GM12878 (cell line): ENCODE results near the gene OSBPL3. TPM values are rescaled to one million over a fixed set of nuclear protein-coding genes. Genes with fewer than 3 reads are reported as not detected.

ENCODE experiments used
- ATAC-seq: fragments of 200-7000 bp; cut with Tn5 transposase; 3 replicates; pipeline ENCODE4 v1.9.1; 2020; ENCODE audit warnings: mild to moderate bottlenecking, moderate library complexity
- BruUV-seq: library from RNA; stranded (reverse); fragments of 400-500 nt; replicated peaks from 2 replicates; lab custom pipeline; 2021; lab: Mats Ljungman, UMichigan
- CTCF ChIA-PET: fragments of 300-600 bp; sonication (Branson Sonifier 250); formaldehyde crosslinking; extraction: SDS; loops from one replicate; lab custom pipeline; 2021; ENCODE audit warnings: inconsistent platforms; lab: Yijun Ruan, JAX
- POLR2A ChIA-PET: fragments of 350-600 bp; formaldehyde crosslinking; extraction: SDS; loops from one replicate; lab custom pipeline; 2021; ENCODE audit warnings: inconsistent platforms; lab: Charles Lee
- RAD21 ChIA-PET: fragments of 300-600 bp; sonication (Branson Sonifier 250); formaldehyde crosslinking; loops from one replicate; lab custom pipeline; 2023; ENCODE audit warnings: antibody characterized with exemption; ENCODE audit not compliant: unreplicated experiment; lab: Charles Lee
- SMC1A ChIA-PET: fragments of 300-600 bp; sonication (Branson Sonifier 250); formaldehyde crosslinking; loops from one replicate; lab custom pipeline; 2023; ENCODE audit not compliant: unreplicated experiment, uncharacterized antibody; lab: Charles Lee
- DNase-seq: peaks from one replicate; pipeline ENCODE4 v3.0.0-alpha.2; 2011; ENCODE audit warnings: low read depth, low spot score
- FAIRE-seq: peaks from 3 replicates; lab custom pipeline; 2011; peaks lifted over from hg19 to GRCh38; lab: Jason Lieb, UNC
- H2AFZ ChIP-seq: 2 replicates; pipeline ENCODE4 v1.6.0; 2011; ENCODE audit warnings: low read depth, low read length, control low read depth; ENCODE audit not compliant: control insufficient read depth
- H3K27ac ChIP-seq: 2 replicates; pipeline ENCODE4 v1.5.1; 2011; ENCODE audit warnings: control low read depth; ENCODE audit not compliant: control insufficient read depth, insufficient read depth
- H3K27me3 ChIP-seq, 2 experiments: replicated peaks in 1 of 2; 2 replicates each; pipeline versions ENCODE4 v1.6.0 to v1.6.1; 2011; ENCODE audit warnings: low read length in 1 of 2; ENCODE audit not compliant: control insufficient read depth in 2 of 2, insufficient read depth in 2 of 2
- H3K36me3 ChIP-seq, 2 experiments: 2 replicates each; pipeline ENCODE4 v1.5.1; 2011; ENCODE audit warnings: low read length in 1 of 2; ENCODE audit not compliant: control insufficient read depth in 2 of 2, insufficient read depth in 2 of 2
- H3K4me1 ChIP-seq: 2 replicates; pipeline ENCODE4 v1.6.1; 2011; ENCODE audit warnings: mild to moderate bottlenecking, low read length, moderate library complexity, mixed read lengths; ENCODE audit not compliant: control insufficient read depth, insufficient read depth
- H3K4me2 ChIP-seq: 2 replicates; pipeline ENCODE4 v1.6.0; 2011; ENCODE audit warnings: control low read depth; ENCODE audit not compliant: control insufficient read depth, insufficient read depth
- H3K4me3 ChIP-seq: fragments of 200-600 bp; sonication (generic); 2 replicates; pipeline ENCODE4 v1.5.1; 2016
- H3K79me2 ChIP-seq: 2 replicates; pipeline ENCODE4 v1.6.0; 2011; ENCODE audit warnings: low read length; ENCODE audit not compliant: control insufficient read depth, insufficient read depth
- H3K9ac ChIP-seq: 2 replicates; pipeline ENCODE4 v1.8.0; 2011; ENCODE audit warnings: low read length, control low read depth, mixed read lengths; ENCODE audit not compliant: control insufficient read depth, insufficient read depth
- H3K9me3 ChIP-seq: replicated peaks from 3 replicates; pipeline ENCODE4 v1.5.1; 2011; ENCODE audit warnings: mild to moderate bottlenecking, low read length; ENCODE audit not compliant: control insufficient read depth, insufficient read depth
- H4K20me1 ChIP-seq: 2 replicates; pipeline ENCODE4 v1.6.0; 2011; ENCODE audit not compliant: control insufficient read depth, insufficient read depth
- BACH1 ChIP-seq: fragments of 450-650 bp; IDR thresholded peaks from 2 replicates; pipeline ENCODE4 v1.6.1; 2017; ENCODE audit warnings: mild to moderate bottlenecking, borderline replicate concordance
- EED ChIP-seq: sonication (generic); IDR thresholded peaks from 2 replicates; pipeline ENCODE4 v1.6.1; 2016; ENCODE audit warnings: antibody characterized with exemption, low read depth
- HDAC2 ChIP-seq: fragments of 200-600 bp; sonication (generic); IDR thresholded peaks from 2 replicates; pipeline ENCODE4 v1.6.1; 2017
- IKZF2 ChIP-seq, 2 experiments: fragments of 450-650 bp; IDR thresholded peaks; 2 replicates each; pipeline ENCODE4 v1.6.1; 2017; ENCODE audit warnings: mild to moderate bottlenecking in 2 of 2, moderate library complexity in 2 of 2
- MYB ChIP-seq: fragments of 150-350 bp; IDR thresholded peaks from 2 replicates; pipeline ENCODE4 v1.6.1; 2014; ENCODE audit warnings: mild to moderate bottlenecking, low read depth, low read length, borderline replicate concordance
- NFYB ChIP-seq: IDR thresholded peaks from 2 replicates; pipeline ENCODE4 v1.6.1; 2011; ENCODE audit warnings: low read depth, mild to moderate bottlenecking, low read length, improper control_type of control experiment, moderate library complexity; ENCODE audit not compliant: insufficient read depth
- PML ChIP-seq: IDR thresholded peaks from 2 replicates; pipeline ENCODE4 v1.6.1; 2012; ENCODE audit warnings: low read length, inconsistent platforms
- POLR2A ChIP-seq: IDR thresholded peaks from 2 replicates; pipeline ENCODE4 v1.6.1; 2011; ENCODE audit warnings: low read depth, mild to moderate bottlenecking, low read length
- RUNX3 ChIP-seq: IDR thresholded peaks from 2 replicates; pipeline ENCODE4 v1.6.1; 2012; ENCODE audit warnings: low read length, inconsistent platforms
- SREBF1 ChIP-seq: IDR thresholded peaks from 2 replicates; pipeline ENCODE4 v1.6.1; 2012; ENCODE audit warnings: mild to moderate bottlenecking, low read length
- TBL1XR1 ChIP-seq: IDR thresholded peaks from 2 replicates; pipeline ENCODE4 v1.6.1; 2012; ENCODE audit warnings: low read depth, low read length, improper control_type of control experiment
- TCF12 ChIP-seq: IDR thresholded peaks from 2 replicates; pipeline ENCODE4 v1.6.1; 2011; ENCODE audit warnings: low read depth, mild to moderate bottlenecking, low read length
- TCF7 ChIP-seq: IDR thresholded peaks from 2 replicates; pipeline ENCODE4 v1.6.1; 2014; ENCODE audit warnings: antibody characterized with exemption, borderline replicate concordance
- WRNIP1 ChIP-seq: IDR thresholded peaks from 2 replicates; pipeline ENCODE4 v1.6.1; 2011; ENCODE audit warnings: low read depth, low read length, improper control_type of control experiment, borderline replicate concordance
- ZNF24 ChIP-seq: fragments of 450-650 bp; IDR thresholded peaks from 2 replicates; pipeline ENCODE4 v1.6.1; 2017; ENCODE audit warnings: antibody characterized with exemption, mild to moderate bottlenecking
- WGBS: methylation state at CpG from one replicate; pipeline ENCODE4 v1.1.6; 2016; ENCODE audit warnings: low lambda C conversion rate; ENCODE audit not compliant: insufficient replicate concordance, insufficient coverage; ENCODE audit errors: missing lambda C conversion rate; 5-methylcytosine and 5-hydroxymethylcytosine counted together
- in situ Hi-C: fragments of 300-500 bp; cut with MboI; formaldehyde crosslinking; loops from 9 replicates; pipeline ENCODE4 v1.14.3; 2018; ENCODE audit warnings: mixed read lengths
- intact Hi-C: fragments of 100-400 bp; cut with micrococcal nuclease; formaldehyde crosslinking; loops from one replicate; pipeline ENCODE4 v1.14.2; 2022; ENCODE audit not compliant: unreplicated experiment
- polyA plus RNA-seq, 11 experiments: library from polyadenylated mRNA; depleted of rRNA in 4 of 11; unstranded in 6 of 11; stranded (reverse) in 5 of 11; fragments of >200 nt; fragmentation: Nextera tagmentation in 4 of 11; fragmentation: Illumina TruSeq in 1 of 11; extraction: Ambion mirVana in 4 of 11; extraction: Trizol in 1 of 11; gene quantifications; 1 replicate in 1 of 11; 2 replicates in 10 of 11; pipeline versions ENCODE4 v1.2.1 to v1.2.3, GENCODE V29; 2011 to 2016; ENCODE audit warnings: inconsistent platforms in 2 of 11, missing spikeins in 2 of 11, low read depth in 1 of 11
- total RNA-seq, 4 experiments: library from RNA; depleted of rRNA in 3 of 4; stranded (reverse); fragments of >200 nt in 3 of 4; fragmentation: Illumina TruSeq in 1 of 4; extraction: Trizol in 1 of 4; gene quantifications; 2 replicates each; pipeline versions ENCODE4 v1.2.1 to v1.2.3, GENCODE V29; 2013 to 2021
- TF ChIP-seq, protein P1 (sequence below): fragments of 450-650 bp; IDR thresholded peaks from 2 replicates; pipeline ENCODE4 v1.6.1; 2017; ENCODE audit warnings: borderline replicate concordance
- TF ChIP-seq, protein P2 (sequence below): IDR thresholded peaks from 2 replicates; pipeline ENCODE4 v1.6.1; 2012; ENCODE audit warnings: low read depth, low read length, improper control_type of control experiment
- TF ChIP-seq, protein P3 (sequence below): fragments of 150-350 bp; IDR thresholded peaks from 2 replicates; pipeline ENCODE4 v1.6.1; 2014; ENCODE audit warnings: mild to moderate bottlenecking, low read depth, low read length

The OSBPL3 gene
- total and polyA plus RNA-seq, 10 of the 15 experiments (the other 5 are each of a cell fraction or from before 2014, with no cell fraction given), result 6.1 to 46.6 (median 27.0) TPM

DNA sequence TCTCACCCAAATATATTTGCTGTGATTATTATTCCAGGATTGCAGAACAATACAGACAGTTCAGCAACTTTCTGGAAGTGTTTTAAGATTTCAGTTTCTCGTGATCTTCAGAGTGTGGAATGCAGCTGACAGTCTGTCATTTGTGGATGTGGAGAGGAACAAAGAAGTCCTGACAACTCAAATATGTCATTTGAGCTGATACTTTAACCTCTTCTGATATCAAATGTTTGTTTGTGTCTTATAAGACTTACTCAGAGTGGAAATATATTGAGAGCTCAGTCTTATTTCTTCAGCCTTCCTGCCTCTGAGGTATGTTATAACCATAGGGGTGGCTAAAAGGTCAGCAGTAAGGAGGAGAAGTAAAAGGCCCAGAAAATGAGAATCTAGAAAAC is 96.4 kb downstream of the OSBPL3 start:
- POLR2A ChIA-PET, result interaction anchor here (0.6 kb wide), 1 partner anchor 28 kb away, joined by 3 read pairs; no protein-coding TSS in a partner anchor
- no peaks in the 10 kb centered on the region for H3K79me2 ChIP-seq
- in situ Hi-C loops, result no loop called here
- H2AFZ ChIP-seq, result no peak overlapping the region
- no peak for ATAC-seq
- H3K4me1 ChIP-seq, result 0 out of 2 replicates have a peak, but pooled peaks cover 6% of the 10 kb centered on the region
- TF ChIP-seq TCF7, result no peak
- TF ChIP-seq ZNF24, result no peak
- no peak for TF ChIP-seq NFYB
- no peak for TF ChIP-seq PML
- no peak for TF ChIP-seq BACH1
- TF ChIP-seq POLR2A, result no peak
- no peak for TF ChIP-seq EED
- no peak for TF ChIP-seq TBL1XR1
- no peak for TF ChIP-seq SREBF1
- TF ChIP-seq, protein P1, sequence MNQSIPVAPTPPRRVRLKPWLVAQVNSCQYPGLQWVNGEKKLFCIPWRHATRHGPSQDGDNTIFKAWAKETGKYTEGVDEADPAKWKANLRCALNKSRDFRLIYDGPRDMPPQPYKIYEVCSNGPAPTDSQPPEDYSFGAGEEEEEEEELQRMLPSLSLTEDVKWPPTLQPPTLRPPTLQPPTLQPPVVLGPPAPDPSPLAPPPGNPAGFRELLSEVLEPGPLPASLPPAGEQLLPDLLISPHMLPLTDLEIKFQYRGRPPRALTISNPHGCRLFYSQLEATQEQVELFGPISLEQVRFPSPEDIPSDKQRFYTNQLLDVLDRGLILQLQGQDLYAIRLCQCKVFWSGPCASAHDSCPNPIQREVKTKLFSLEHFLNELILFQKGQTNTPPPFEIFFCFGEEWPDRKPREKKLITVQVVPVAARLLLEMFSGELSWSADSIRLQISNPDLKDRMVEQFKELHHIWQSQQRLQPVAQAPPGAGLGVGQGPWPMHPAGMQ, result no peak
- no peak for TF ChIP-seq IKZF2 (IDR thresholded peaks at IDR 0.05)
- TF ChIP-seq, protein P2, sequence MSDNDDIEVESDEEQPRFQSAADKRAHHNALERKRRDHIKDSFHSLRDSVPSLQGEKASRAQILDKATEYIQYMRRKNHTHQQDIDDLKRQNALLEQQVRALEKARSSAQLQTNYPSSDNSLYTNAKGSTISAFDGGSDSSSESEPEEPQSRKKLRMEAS, result no peak
- TF ChIP-seq, protein P3, sequence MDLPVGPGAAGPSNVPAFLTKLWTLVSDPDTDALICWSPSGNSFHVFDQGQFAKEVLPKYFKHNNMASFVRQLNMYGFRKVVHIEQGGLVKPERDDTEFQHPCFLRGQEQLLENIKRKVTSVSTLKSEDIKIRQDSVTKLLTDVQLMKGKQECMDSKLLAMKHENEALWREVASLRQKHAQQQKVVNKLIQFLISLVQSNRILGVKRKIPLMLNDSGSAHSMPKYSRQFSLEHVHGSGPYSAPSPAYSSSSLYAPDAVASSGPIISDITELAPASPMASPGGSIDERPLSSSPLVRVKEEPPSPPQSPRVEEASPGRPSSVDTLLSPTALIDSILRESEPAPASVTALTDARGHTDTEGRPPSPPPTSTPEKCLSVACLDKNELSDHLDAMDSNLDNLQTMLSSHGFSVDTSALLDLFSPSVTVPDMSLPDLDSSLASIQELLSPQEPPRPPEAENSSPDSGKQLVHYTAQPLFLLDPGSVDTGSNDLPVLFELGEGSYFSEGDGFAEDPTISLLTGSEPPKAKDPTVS, result no peak
- TF ChIP-seq MYB, result no peak
- TF ChIP-seq HDAC2, result no peak
- TF ChIP-seq WRNIP1, result no peak
- no peak for TF ChIP-seq TCF12
- no peak for TF ChIP-seq RUNX3
- no peak overlapping the region for H3K9ac ChIP-seq
- no peak for FAIRE-seq
- no peak for DNase-seq
- H4K20me1 ChIP-seq, result no peaks in the 10 kb centered on the region
- H3K27ac ChIP-seq, result no peak overlapping the region
- WGBS, result 27% methylated on average over 1 of the region's 1 CpG
- no peaks in the 10 kb centered on the region for H3K27me3 ChIP-seq
- H3K9me3 ChIP-seq, result no peaks in the 10 kb centered on the region
- no peak overlapping the region for H3K4me2 ChIP-seq
- no TSS peak for BruUV-seq
- no peak overlapping the region for H3K4me3 ChIP-seq
- intact Hi-C loops, result no loop called here
- SMC1A ChIA-PET, result interaction anchor here (1.0 to 2.1 kb wide), 10 partner anchors 9 to 95 kb away, joined by 3 to 15 read pairs (median 4); no protein-coding TSS in a partner anchor
- peaks cover 4% of the 10 kb centered on the region in 2 experiments; a peak in 3 of 4 replicates for H3K36me3 ChIP-seq
- RAD21 ChIA-PET, result interaction anchor here (0.9 to 1.4 kb wide), 6 partner anchors 9 to 98 kb away, joined by 3 to 4 read pairs (median 3); no protein-coding TSS in a partner anchor
- CTCF ChIA-PET, result interaction anchor here (0.7 to 1.7 kb wide), 6 partner anchors 9 to 211 kb away, joined by 3 to 7 read pairs (median 4); no protein-coding TSS in a partner anchor
